Measurements from ENCODE around the gene L3MBTL1. TPM values are rescaled to one million over a fixed set of nuclear protein-coding genes. Genes with fewer than 3 reads are reported as not detected.
A peak's percentile ranks its signal among the peaks of the same experiment; 100 is the strongest.
"Not testable (repeated sequence)": the region's sequence is repeated elsewhere in the genome, so short reads cannot be mapped to it uniquely, and the experiment has no call there.

L3MBTL1 gene
- polyA plus RNA-seq, 3 donors, result 13.0 to 29.9 (median 13.3) TPM

DNA sequence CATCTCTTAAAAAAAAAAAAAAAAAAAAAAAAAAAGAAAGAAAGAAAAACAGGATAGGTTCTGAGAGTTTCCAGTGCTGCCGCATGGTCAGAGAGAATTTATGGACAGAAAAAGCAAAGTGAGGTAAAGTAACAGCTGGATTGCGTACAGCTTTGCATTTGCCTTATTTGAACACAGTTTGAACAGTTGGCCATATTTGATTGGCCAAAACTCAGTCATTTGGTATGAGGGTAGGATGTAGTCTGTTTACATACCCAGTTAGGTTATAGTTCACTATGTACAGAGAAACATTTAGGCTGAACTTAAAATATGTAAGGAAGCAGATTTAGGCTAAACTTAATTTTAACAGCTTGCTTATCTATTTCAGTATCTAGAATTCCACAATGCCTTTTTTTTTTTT, 17.5 kb upstream of the L3MBTL1 start:
- no peak for DNase-seq (ENCODE audit: extremely low read depth in 1 of 11, low read depth in 9 of 11, low spot score in 4 of 11)

DNA sequence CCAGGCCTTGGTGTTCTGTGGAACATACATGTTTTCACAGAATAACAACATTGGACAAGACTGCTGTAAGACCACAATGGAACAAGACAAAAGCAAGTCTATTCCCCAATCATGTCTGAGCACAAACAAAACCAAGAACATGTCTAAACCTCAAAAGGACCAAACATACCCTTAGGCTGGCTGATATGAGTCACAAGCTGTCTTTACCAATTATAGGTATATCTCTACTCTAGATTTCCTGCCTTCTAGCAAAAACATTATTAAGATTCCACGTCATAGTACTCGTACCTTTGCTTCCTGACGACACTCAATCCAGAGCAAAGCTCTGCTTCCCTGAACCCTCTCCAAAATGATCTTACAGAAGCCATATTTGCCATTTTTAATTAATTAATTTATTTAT, 15.4 kb upstream of the L3MBTL1 start:
- DNase-seq (ENCODE audit: extremely low read depth in 1 of 11, low read depth in 9 of 11, low spot score in 4 of 11), result no peak

DNA sequence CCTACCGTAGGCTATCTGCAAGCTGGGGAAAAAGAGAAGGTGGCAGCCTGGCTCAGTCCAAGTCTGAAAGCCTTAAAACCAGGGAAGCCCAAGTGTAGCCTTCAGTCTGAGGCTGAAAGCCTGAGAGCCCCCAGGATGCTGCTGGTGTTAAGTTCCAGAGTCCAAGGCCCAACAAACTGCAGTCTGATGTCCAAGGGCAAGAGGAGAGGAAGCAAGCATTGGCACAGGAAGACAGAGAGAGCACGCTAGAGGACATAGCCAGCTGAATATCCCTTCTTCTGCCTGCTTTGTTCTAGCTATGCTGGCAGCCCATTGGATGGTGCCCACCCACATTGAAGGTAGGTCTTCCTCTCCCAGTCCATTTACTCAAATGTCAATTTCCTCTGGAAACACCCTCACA, 12.1 kb upstream of the L3MBTL1 start:
- no peak for DNase-seq (ENCODE audit: extremely low read depth in 1 of 11, low read depth in 9 of 11, low spot score in 4 of 11)

DNA sequence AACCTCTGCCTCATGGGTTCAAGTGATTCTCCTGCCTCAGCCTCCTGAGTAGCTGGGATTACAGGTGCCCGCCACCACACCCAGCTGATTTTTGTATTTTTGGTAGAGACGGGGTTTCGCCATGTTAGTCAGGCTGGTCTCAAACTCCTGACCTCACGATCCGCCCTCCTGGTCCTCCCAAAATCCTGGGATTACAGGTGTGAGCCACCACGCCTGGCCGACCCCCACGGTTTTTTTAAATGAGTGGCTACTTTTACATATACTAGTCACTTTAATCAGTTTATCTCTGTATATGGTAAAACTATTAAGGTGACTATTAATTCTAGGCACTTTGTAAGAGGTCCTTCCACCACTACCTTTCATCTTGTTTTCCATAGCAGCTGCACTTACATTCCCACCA, 5.5 kb upstream of the L3MBTL1 start:
- not testable (repeated sequence) for DNase-seq (ENCODE audit: extremely low read depth in 1 of 11, low read depth in 9 of 11, low spot score in 4 of 11)

DNA sequence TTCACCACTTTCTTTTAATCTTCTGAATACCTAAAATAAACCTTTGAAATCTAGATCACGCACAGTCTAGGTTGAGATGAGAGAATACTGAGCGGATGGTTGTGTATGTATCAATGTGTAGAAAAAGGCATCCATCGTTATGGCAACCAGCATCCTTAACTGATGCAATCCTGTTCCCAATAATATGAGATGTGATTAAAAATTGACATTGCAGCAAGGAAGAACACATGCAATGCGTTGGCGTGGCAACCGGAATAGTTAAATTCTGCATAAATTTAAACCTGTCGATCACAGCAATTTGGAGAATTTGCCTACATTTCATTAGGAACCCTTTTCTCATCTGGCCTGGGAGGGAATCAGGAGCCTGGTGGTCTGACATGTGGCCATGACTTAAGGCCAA, 1.3 kb upstream of the L3MBTL1 start:
- DNase-seq (ENCODE audit: extremely low read depth in 1 of 11, low read depth in 9 of 11, low spot score in 4 of 11), result no peak

DNA sequence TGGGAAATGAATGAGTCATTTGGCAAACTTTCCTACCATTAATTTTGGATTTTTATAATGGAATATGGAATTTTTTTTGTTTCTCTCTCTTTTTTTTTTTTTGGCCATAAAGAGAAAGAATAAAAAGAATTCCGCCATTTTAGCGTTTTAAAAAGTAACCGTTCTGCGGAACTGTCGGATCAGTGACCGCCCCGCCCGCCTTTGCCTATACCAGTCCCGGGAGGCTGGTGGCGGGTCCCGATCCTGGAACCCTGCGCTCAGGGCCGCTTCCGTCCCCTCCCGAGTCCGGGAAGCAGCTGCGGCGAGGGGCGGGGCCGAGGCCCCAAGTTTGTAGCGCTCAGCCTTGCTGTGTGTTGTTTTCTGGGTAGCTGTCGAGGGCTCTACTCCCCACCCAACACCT, 609 bp downstream of the L3MBTL1 start:
- no peak for DNase-seq (ENCODE audit: extremely low read depth in 1 of 11, low read depth in 9 of 11, low spot score in 4 of 11)

DNA sequence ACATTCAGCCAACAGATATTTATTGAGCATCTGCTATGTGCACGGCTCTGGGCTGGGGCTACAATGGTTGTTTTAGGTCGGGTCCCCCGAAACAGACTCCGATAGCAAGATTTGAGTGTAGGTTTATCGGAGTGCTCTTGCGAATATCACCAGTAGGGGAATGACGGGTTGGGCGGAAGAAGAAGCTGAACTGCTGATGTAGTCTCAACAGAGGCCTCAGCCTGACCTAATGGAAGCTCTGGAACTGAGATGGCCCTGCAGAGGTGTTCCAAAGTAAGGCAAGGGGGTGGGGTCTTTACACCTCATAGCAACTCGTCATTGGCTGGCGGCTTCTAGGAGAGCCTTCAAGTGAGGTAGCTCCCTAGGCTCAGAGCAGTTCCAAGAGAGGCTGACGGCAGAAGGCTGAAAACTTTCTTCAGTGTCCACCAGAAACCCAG, 1.1 kb downstream of the L3MBTL1 start:
- DNase-seq (ENCODE audit: extremely low read depth in 1 of 11, low read depth in 9 of 11, low spot score in 4 of 11), result no peak

DNA sequence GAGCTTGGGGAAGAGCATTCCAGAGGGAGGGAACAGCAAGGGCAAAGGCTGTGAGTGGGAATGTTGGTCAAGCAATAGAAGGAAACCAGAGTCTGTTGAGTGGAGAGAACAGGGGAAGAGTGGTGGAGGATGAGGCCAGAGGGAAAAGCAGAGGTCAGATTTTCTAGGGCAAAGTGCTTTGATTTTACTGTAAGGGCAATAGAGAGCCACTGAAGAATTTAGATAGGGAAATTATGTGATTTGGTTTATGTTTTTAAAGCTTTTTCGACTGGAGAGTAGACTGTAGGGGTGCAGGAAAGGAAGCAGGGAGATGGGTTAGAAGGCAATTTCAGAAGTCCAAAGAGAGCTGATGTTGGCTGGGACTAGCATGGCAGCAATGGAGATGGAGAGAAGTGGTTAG, 4.4 kb downstream of the L3MBTL1 start:
- DNase-seq (ENCODE audit: extremely low read depth in 1 of 11, low read depth in 9 of 11, low spot score in 4 of 11), result no peak

DNA sequence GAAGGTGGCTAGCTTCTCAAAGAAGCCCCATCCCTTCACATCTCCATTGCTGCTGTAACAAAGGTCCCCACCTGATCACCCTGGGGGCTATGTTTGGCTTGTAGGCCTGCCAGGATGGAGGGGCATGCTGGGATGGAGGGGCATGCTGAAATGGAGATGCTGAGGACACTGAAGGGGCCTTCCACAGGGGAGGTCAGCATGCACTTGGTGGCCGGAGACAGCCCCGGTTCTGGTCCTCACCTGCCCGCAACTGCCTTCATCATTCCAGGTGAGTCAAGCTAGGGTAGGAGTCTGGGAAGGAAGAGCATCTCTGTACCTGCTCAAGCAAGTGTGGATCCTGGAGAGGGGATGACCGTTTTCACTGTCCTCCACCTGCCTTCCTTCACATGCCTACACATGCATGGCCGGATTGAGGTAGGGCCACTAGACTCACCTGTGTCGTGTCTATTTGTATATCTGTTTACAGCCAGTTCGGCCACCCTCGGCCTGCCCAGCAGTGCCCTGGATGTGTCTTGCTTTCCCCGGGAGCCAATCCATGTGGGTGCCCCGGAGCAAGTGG, 6.0 kb downstream of the L3MBTL1 start:
- DNase-seq (ENCODE audit: extremely low read depth in 1 of 11, low read depth in 9 of 11, low spot score in 4 of 11), result no peak

DNA sequence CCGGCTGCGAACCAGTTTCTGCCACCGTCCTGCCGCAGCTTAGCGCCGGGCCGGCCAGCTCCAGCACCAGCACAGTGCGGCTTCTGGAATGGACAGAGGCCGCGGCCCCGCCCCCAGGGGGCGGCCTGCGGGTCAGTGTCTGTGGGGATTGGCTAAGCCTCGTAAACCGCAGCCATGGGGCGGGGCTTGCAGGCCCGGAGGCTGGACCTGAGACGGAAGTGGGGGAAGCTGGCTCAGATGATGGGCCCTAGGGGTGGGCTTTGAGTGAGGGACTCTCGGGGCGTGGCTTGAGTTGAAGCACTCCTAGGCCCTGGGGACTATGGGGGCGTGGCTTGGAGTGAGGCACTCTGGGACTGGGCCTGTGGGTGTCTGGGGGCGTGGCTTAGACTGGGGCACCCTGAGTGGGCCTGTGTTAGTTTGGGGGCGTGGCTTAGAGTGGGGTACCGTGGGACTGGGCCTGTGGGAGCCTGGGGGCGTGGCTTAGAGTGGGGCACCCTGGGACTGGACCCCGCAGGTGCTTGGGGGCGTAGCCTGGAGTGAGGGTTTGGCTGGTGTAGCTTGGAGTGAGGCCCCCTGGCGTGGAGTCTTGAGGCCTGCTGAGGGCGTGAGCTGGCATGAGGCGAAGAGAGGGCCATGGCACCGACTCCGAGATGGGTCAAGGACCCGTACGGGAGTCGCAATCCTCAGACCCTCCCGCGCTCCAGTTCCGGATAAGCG, 6.6 kb downstream of the L3MBTL1 start:
- peak; percentile 86 to 99 (median 95) for DNase-seq (ENCODE audit: extremely low read depth in 1 of 11, low read depth in 9 of 11, low spot score in 4 of 11)

DNA sequence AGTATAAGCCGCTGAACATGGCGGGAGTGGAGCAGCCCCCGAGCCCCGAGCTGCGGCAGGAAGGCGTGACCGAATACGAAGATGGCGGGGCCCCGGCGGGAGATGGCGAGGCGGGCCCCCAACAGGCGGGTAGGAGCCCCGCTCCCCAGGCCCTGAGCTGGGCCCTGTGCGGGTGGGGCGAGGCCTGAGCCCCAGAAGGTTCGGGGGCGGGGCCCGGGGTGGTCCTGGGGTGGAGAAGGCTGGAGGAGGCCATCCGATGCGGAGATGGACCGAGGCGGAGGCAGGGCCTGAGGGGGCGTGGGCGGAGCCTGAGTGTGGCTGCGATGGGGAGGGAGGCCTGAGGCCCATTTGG, 7.1 kb downstream of the L3MBTL1 start:
- DNase-seq (ENCODE audit: extremely low read depth in 1 of 11, low read depth in 9 of 11, low spot score in 4 of 11), result no peak

DNA sequence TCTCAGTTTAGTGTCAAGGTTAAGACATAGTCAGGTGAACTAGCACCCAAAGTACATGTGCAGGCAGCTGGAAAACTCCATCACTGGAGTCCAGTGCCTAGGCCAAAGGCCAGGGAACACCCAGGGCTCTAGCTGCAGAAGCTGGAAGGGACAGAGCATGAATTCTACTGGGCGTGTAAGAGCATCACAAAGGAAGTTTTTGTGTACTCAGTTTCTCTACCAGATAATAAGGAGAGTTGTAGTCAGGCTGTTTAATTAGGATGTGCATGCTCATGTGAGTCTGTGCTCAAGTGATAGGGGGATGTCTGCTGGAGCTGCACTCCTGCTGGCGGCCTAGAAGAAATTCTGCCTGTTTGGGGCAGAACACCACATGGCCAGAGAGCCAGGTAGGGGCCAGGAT, 8.1 kb downstream of the L3MBTL1 start:
- no peak for DNase-seq (ENCODE audit: extremely low read depth in 1 of 11, low read depth in 9 of 11, low spot score in 4 of 11)

DNA sequence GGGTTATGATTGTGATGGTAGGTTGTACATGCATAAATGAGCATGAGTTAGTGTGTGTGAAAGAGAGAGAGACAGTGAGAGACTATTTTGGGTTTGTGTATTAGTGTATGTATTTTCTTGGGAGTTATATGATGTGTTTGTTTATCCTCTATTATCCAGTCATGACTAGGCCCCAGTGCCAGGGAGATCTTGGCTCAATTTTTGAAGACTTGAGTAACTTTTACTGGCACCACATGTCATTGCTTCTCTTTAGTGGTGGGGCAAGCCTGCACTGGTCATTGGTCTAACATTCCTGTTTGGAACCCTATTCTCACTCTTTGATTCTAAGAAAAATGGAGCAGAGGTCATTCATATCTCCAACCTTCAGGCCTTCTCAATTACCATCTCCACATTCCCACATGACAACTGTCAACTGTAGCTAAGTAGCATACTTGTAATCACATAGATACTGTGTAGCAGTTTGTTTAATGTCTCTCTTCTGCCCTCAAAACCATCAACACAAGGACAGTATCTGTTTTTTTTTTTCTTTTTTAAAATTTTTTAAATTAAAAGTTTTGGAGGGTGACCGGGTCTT, 8.8 kb downstream of the L3MBTL1 start:
- DNase-seq (ENCODE audit: extremely low read depth in 1 of 11, low read depth in 9 of 11, low spot score in 4 of 11), result no peak

DNA sequence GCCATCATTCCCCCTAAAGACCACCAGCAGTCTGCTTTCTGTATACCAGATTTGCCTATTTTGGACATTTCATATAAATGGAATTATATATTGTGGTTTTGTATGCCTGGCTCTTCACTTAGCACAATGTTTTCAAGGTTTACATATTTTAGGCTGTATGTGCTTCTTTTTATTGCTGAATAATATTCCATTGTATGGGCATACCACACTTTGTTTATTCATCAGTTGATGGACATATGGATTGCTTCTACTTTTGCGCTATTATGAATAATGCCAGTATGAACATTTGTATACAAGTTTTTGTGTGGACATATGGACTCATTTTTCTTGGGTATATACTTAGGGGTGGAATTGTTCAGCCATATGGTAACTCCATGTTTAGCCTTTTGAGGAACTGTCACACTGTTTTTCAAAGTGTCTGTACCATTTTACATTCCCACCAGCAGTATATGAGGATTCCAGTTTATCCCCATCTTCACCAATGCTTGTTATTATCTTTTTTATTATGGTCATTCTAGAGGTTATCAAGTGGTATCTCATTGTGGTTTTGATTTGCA, 12.7 kb downstream of the L3MBTL1 start:
- no peak for DNase-seq (ENCODE audit: extremely low read depth in 1 of 11, low read depth in 9 of 11, low spot score in 4 of 11)

DNA sequence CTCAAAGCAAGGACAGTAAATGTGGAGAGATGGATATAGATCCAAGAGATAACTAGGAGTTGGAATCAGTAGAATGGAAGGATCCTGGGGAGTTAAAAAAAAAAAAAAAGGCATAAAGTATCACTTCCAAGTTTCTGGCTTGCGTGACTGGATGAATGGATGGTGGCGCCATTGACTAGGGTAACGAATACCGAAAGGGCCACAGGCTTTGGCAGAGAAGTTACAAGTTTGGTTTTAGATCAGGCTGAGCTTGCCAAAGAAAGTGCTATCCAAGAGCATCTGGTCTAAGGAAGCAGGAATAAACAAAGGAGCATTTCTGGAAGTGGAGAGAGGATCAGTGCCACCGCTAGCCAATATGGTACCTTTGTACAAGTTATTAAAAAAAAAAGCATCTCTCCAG, 17.5 kb downstream of the L3MBTL1 start:
- DNase-seq (ENCODE audit: extremely low read depth in 1 of 11, low read depth in 9 of 11, low spot score in 4 of 11), result no peak

DNA sequence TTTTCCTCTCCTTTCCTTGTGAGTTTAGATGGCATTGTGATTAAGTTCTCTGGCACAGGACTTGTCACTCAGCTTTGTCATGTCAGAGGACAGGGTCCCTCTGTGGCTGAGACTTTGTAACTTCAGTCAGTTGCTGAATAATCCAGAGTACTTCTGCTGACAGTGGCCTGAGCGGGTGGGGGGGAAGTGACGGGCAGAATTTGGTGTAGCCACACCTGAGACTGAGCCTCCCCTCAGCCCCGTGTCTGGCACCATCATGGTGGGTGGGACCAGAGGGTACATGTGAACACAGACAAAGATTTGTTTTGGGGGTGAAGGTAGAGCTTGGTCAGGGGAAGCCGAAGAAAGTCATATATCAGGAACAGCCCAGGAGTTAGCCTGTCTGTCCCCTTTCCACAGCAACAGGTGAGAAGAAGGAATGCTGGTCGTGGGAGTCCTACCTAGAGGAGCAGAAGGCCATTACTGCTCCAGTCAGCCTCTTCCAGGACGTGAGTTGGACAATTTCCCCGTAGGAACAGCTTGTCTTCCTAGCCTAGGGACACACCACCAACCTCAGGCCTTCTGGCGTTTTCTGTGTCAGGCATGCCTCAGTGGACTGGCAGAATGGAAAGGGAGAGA, 20.9 kb downstream of the L3MBTL1 start:
- DNase-seq (ENCODE audit: extremely low read depth in 1 of 11, low read depth in 9 of 11, low spot score in 4 of 11), result no peak

DNA sequence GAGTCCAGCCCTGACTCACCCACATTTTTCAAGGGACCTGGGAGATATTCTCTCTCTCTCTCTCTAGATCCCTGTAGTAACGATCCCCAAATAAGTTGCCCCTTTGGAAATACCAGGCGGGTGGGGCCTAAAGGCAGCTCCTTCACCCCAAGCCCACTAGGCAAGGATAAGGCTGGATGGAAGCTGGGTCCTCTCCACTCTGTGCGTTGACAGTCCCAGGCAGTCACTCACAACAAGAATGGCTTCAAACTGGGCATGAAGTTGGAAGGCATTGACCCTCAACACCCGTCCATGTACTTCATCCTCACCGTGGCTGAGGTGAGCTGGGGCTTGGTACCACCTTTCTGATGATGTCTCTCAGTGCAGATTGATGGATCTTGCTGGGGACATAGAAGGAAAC, 21.6 kb downstream of the L3MBTL1 start:
- DNase-seq (ENCODE audit: extremely low read depth in 1 of 11, low read depth in 9 of 11, low spot score in 4 of 11), result no peak

DNA sequence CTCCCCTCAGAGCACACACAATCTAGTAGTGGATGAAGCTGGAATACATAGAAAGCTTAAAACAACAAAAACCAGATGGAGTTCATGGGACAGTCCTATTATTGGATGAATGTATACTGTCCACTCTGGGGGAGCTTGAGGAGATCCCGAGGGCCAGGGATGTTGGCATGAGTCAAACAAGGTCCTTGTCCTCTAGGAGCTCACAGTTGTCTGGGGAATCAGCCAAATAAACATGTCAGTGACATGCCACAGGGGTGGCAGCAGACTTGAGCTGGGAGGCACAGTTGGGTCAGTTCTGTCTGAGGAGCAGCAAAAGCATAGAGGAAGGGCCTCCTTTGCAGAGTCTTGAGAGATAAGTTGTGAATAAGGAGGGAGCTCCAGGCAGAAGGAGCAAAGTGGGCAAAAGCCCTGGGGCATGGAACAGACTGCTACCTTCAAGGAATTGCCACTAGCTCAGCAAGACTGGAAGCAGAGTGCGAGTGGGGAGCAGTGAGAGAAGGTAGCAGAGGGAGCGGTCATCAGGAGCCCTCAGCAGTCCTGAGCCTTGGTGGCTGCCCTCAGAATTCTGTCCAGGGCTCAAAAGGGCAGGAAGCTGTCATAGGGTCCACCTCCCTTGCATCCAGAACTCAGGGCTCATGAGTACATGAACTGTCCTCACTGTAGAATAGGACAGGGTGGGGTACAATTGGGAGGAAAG, 22.1 kb downstream of the L3MBTL1 start:
- DNase-seq (ENCODE audit: extremely low read depth in 1 of 11, low read depth in 9 of 11, low spot score in 4 of 11), result no peak

DNA sequence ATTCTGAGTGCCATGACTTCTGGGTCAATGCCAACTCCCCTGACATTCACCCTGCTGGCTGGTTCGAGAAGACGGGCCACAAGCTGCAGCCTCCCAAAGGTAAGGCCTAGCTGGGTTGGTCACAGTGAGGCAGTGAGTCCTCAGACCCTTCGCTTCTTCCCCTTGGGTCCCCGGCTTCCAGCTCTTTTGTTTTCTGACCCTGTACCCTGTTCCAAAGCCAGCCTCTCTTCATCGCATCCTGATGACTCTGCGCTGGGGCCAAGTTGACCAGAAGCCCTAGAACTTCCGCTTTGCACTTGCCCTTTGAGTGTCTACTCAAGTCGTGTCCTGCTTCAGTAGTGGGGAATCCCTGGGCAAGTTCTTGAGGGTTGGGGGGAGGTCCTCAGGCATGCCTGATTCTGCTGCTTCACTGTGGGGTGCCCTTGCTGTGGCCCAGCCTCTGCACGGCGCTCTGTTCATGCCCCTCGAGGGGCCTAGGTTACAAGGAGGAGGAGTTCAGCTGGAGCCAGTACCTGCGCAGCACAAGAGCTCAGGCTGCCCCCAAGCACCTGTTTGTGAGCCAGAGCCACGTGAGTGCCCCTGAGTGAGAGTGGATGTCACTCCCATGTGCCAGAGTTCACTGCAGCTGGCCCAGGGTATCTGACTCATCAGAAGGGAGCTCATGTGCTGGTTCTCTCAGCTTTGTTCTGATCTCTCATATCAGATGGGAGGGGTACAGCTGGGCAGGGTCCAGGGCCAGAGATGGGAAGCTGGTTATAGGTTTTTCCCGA, 23.0 kb downstream of the L3MBTL1 start:
- no peak for DNase-seq (ENCODE audit: extremely low read depth in 1 of 11, low read depth in 9 of 11, low spot score in 4 of 11)

Measured in renal cortex interstitium (tissue), 11 donors.